T-helper 1 cell (primary cell): ENCODE measurements around the gene BEND3.
"Not testable (repeated sequence)": the region's sequence is repeated elsewhere in the genome, so short reads cannot be mapped to it uniquely, and the experiment has no call there.

Experiments
- DNase-seq, 5 donors: peaks; one replicate each; pipeline ENCODE4 v3.0.0-alpha.2; 2012 to 2020

BEND3 gene

GRCh38 chr6:107026965-107027364 is 88.3 kb downstream of the BEND3 start:
- no peak for DNase-seq

GRCh38 chr6:107021446-107022185 is 93.7 kb downstream of the BEND3 start:
- DNase-seq = no peak

- no peak for DNase-seq
Observed at GRCh38 chr6:107020239-107020638, 95.1 kb downstream of the BEND3 start.

GRCh38 chr6:107019628-107020027 is 95.7 kb downstream of the BEND3 start:
- not testable (repeated sequence) for DNase-seq

GRCh38 chr6:107019047-107019446 is 96.3 kb downstream of the BEND3 start:
- no peak for DNase-seq
